B cell (primary cell): Measurements from ENCODE around the gene SLC41A3.

Experiments used
- CTCF ChIP-seq: fragments of 200-600 bp; IDR thresholded peaks from one replicate; pipeline ENCODE4 v1.8.0; 2022; ENCODE audit warnings: antibody characterized with exemption, mild to moderate bottlenecking
- EZH2 ChIP-seq: IDR thresholded peaks from 2 replicates; pipeline ENCODE4 v1.6.1; 2012; ENCODE audit warnings: borderline replicate concordance, low read depth, mild to moderate bottlenecking, moderate library complexity, low read length; ENCODE audit not compliant: insufficient read depth, poor library complexity, severe bottlenecking

DNA sequence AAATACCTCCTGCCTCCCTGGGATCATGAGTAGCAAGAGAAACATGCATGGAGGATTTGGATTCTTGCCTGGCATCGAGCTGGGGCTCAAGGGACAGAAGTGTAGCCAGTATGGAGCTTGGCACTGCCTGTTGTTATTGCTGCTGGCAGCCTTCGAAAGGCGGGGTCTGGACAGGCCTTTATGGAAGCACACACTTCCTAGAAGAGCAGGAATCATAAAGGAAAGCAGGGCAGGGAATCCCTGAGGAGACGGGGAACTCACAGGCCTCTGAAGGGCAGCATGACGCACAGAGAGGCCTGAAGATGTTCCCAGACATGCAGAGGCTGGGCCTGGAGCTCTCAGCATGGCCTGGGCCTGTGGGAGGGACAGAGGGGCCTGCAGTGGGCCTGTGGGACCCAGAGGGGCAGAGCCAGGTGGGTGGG, 18.6 kb upstream of the SLC41A3 start:
- TF ChIP-seq CTCF: no peak
- TF ChIP-seq EZH2: no peak
